Measurements from ENCODE around the gene CCNF. TPM values are rescaled to one million over a fixed set of nuclear protein-coding genes. Genes with fewer than 3 reads are reported as not detected.

Gene CCNF
- total RNA-seq, 1 donor from 2014 or later: 6.3 TPM

DNA sequence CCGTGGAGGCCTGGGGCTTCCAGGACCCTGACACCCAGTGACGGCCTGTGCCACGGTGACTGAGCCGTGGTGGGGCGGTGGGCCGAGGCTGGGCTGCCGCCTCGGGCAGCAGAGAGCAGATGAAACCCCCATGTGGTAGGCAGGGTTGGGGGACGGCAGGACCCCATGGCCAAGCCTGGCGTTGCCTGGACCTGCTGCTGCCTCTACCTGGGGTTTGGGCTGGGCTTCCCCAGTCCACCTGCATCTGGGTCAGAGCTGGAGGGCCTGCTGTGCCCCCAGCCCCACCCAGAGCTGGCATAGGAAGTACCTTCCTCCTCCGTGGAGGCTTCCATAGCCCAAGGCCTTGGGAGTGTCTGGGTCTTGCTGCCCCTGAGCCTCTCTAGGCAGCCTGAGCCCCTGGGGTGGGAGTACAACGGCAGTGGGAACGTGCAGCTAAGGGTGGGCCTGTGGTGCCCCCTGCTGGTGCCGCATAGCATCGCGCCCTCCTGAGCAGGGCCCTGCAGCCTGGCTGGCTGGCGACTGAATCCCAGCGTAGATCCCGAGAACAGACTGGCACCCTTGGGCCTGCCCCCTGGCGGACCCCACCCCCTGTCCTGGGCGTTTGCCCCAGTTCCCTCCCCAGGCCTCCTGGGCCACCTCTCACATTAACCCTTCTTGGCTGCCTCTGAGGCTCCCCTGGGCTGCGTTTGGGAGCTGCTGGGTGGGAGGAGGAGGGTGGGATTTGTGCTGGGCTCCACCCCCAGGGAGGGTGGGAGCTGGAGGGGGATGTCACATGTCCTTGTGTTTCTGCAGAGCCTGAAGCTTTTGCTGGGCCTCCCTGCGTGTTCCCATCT is 71.9 kb downstream of the CCNF start:
- peak; percentile 93 for DNase-seq (ENCODE audit: low spot score)

GRCh38 chr16:2501946-2502895 is 73.0 kb downstream of the CCNF start:
- DNase-seq (ENCODE audit: low spot score): no peak

- no peak for DNase-seq (ENCODE audit: low spot score)
Observed at GRCh38 chr16:2505695-2506094, 76.4 kb downstream of the CCNF start.

- DNase-seq (ENCODE audit: low spot score): no peak
Observed at GRCh38 chr16:2507052-2507659, 77.9 kb downstream of the CCNF start.

DNA sequence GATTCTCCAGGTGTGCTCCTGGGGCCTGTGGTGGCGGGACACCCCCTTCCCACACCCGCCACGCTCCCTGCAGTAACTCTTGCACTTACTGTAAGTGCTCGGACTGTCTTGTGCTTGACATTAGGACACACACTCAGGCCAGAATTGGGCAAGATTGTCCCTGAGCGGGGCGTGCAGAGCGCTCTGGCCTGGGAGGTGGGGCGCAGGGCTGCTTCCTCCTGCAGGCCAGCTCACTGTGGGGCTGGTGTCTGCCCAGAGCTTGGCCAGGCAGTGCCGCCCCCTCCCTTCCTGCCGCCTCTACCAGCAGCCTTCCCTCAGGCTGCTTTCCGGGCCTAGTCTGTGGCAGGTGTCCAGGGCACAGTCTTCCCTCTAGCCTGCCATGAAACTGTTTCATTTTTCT is 78.4 kb downstream of the CCNF start:
- no peak for DNase-seq (ENCODE audit: low spot score)

Other genes starting within 250 kb of the CCNF start
- not detected for gene CASKIN1, start 232.8 kb upstream of the CCNF start, total RNA-seq (ENCODE audit: insufficient read depth, low replicate concordance)
- gene MLST8, start 224.0 kb upstream of the CCNF start, total RNA-seq (ENCODE audit: insufficient read depth, low replicate concordance): 25.8 TPM
- gene BRICD5, start 218.6 kb upstream of the CCNF start, total RNA-seq (ENCODE audit: insufficient read depth, low replicate concordance): 3.6 TPM
- gene PGP, start 214.6 kb upstream of the CCNF start, total RNA-seq (ENCODE audit: insufficient read depth, low replicate concordance): 7.9 TPM
- 14.7 TPM for gene E4F1, start 205.9 kb upstream of the CCNF start, total RNA-seq (ENCODE audit: insufficient read depth, low replicate concordance)
- not detected for gene DNASE1L2, start 193.0 kb upstream of the CCNF start, total RNA-seq (ENCODE audit: insufficient read depth, low replicate concordance)
- 24.6 TPM for gene ECI1, start 177.9 kb upstream of the CCNF start, total RNA-seq (ENCODE audit: insufficient read depth, low replicate concordance)
- 51.3 TPM for gene RNPS1, start 161.3 kb upstream of the CCNF start, total RNA-seq (ENCODE audit: insufficient read depth, low replicate concordance)
- gene ABCA3, start 88.7 kb upstream of the CCNF start, total RNA-seq (ENCODE audit: insufficient read depth, low replicate concordance): 0.72 TPM
- gene TEDC2, start 30.7 kb downstream of the CCNF start, total RNA-seq (ENCODE audit: insufficient read depth, low replicate concordance): 1.2 TPM
- 5.3 TPM for gene NTN3, start 41.9 kb downstream of the CCNF start, total RNA-seq (ENCODE audit: insufficient read depth, low replicate concordance)
- 9.6 TPM for gene TBC1D24, start 45.7 kb downstream of the CCNF start, total RNA-seq (ENCODE audit: insufficient read depth, low replicate concordance)
- gene ATP6V0C, start 84.5 kb downstream of the CCNF start, total RNA-seq (ENCODE audit: insufficient read depth, low replicate concordance): 13.2 TPM
- 11.8 TPM for gene AMDHD2, start 90.9 kb downstream of the CCNF start, total RNA-seq (ENCODE audit: insufficient read depth, low replicate concordance)
- 0.96 TPM for gene CEMP1, start 102.0 kb downstream of the CCNF start, total RNA-seq (ENCODE audit: insufficient read depth, low replicate concordance)
- 9.9 TPM for gene PDPK1, start 108.6 kb downstream of the CCNF start, total RNA-seq (ENCODE audit: insufficient read depth, low replicate concordance)